Testis (tissue), 3 donors: ENCODE results near the gene SP2. TPM values are rescaled to one million over a fixed set of nuclear protein-coding genes. Genes with fewer than 3 reads are reported as not detected.

Experiments
- DNase-seq: peaks from one replicate; pipeline ENCODE4 v3.0.0-alpha.2; 2019
- H3K27ac ChIP-seq, 2 donors: fragments of 200-600 bp; sonication (generic); one replicate each; pipeline ENCODE4 v1.5.1; 2019
- H3K27me3 ChIP-seq: fragments of 200-600 bp; sonication (generic); one replicate; pipeline ENCODE4 v1.5.1; 2019
- H3K36me3 ChIP-seq: fragments of 200-600 bp; sonication (generic); one replicate; pipeline ENCODE4 v1.5.1; 2017; ENCODE audit warnings: low read depth; ENCODE audit errors: missing control alignments
- H3K4me1 ChIP-seq: fragments of 200-600 bp; sonication (generic); one replicate; pipeline ENCODE4 v1.5.1; 2019
- H3K4me3 ChIP-seq, 2 donors: fragments of 200-600 bp; sonication (generic); one replicate each; pipeline ENCODE4 v1.5.1; 2017 to 2019
- H3K9me3 ChIP-seq: fragments of 200-600 bp; sonication (generic); one replicate; pipeline ENCODE4 v1.5.1; 2017
- POLR2A ChIP-seq: fragments of 450-650 bp; IDR thresholded peaks from one replicate; pipeline ENCODE4 v1.6.1; 2017; ENCODE audit warnings: antibody characterized with exemption, mild to moderate bottlenecking, moderate library complexity
- WGBS, 2 donors: methylation state at CpG; one replicate each; pipeline ENCODE4 v1.1.5; 2018; 5-methylcytosine and 5-hydroxymethylcytosine counted together
- intact Hi-C: fragments of 100-400 bp; cut with DNase I; formaldehyde crosslinking; loops from one replicate; pipeline ENCODE4 v1.15.1; 2023; ENCODE audit warnings: low total_unique reads
- polyA plus RNA-seq: library from polyadenylated mRNA; stranded (reverse); fragments of 350-450 nt; fragmentation: Illumina TruSeq; extraction: RNeasy Lipid Tissue Mini Kit (QIAGEN cat#74804); gene quantifications from one replicate; pipeline ENCODE4 v1.2.3, GENCODE V29; 2014; ENCODE audit warnings: low read depth, low replicate concordance; ENCODE audit not compliant: insufficient read depth
- total RNA-seq, 2 donors: library from RNA; depleted of rRNA; stranded (reverse); fragments of >200 nt; gene quantifications; one replicate each; pipeline ENCODE4 v1.2.3, GENCODE V29; 2016
- TF ChIP-seq, protein P1 (sequence below), 3 experiments: fragments of 450-650 bp in 2 of 3; fragments of 200-600 bp in 1 of 3; sonication (generic) in 1 of 3; IDR thresholded peaks; one replicate each; pipeline ENCODE4 v1.5.1; 2016 to 2019; ENCODE audit warnings: antibody characterized with exemption in 3 of 3, mild to moderate bottlenecking in 2 of 3, moderate library complexity in 1 of 3

The SP2 gene
- total and polyA plus RNA-seq, 3 donors from 2014 or later, result 18.9 to 35.0 (median 23.5) TPM

GRCh38 chr17:47945529-47946508 is 49.8 kb downstream of the SP2 start:
- no peaks in the 10 kb centered on the region for H3K27me3 ChIP-seq
- H3K4me3 ChIP-seq, result no peak overlapping the region
- intact Hi-C loops, result loop anchor here (5.0 kb wide), 1 partner anchor 54 kb away; no protein-coding TSS in a partner anchor
- TF ChIP-seq, protein P1, sequence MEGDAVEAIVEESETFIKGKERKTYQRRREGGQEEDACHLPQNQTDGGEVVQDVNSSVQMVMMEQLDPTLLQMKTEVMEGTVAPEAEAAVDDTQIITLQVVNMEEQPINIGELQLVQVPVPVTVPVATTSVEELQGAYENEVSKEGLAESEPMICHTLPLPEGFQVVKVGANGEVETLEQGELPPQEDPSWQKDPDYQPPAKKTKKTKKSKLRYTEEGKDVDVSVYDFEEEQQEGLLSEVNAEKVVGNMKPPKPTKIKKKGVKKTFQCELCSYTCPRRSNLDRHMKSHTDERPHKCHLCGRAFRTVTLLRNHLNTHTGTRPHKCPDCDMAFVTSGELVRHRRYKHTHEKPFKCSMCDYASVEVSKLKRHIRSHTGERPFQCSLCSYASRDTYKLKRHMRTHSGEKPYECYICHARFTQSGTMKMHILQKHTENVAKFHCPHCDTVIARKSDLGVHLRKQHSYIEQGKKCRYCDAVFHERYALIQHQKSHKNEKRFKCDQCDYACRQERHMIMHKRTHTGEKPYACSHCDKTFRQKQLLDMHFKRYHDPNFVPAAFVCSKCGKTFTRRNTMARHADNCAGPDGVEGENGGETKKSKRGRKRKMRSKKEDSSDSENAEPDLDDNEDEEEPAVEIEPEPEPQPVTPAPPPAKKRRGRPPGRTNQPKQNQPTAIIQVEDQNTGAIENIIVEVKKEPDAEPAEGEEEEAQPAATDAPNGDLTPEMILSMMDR (IDR thresholded peaks at IDR 0.05), result no peak
- no peak for TF ChIP-seq POLR2A
- H3K27ac ChIP-seq, result peak overlapping the region in 1 of 2 donors; percentile 61
- WGBS, 2 donors, result 80 to 83% methylated on average over 5 to 10 of the region's 10 CpGs
- peaks cover 59% of the 10 kb centered on the region for H3K4me1 ChIP-seq
- H3K36me3 ChIP-seq, result no peaks in the 10 kb centered on the region
- no peak for DNase-seq
- H3K9me3 ChIP-seq, result no peaks in the 10 kb centered on the region

- WGBS, 2 donors, result 93 to 97% methylated on average over 5 to 6 of the region's 6 CpGs
- no peaks in the 10 kb centered on the region for H3K27me3 ChIP-seq
- H3K4me1 ChIP-seq, result peaks cover 55% of the 10 kb centered on the region
- intact Hi-C loops, result loop anchor here (5.0 kb wide), 1 partner anchor 54 kb away; no protein-coding TSS in a partner anchor
- no peak for DNase-seq
- no peaks in the 10 kb centered on the region for H3K36me3 ChIP-seq
- no peak for TF ChIP-seq POLR2A
- TF ChIP-seq, protein P1 (IDR thresholded peaks at IDR 0.05), result no peak
- H3K9me3 ChIP-seq, result no peaks in the 10 kb centered on the region
- H3K4me3 ChIP-seq, result no peak overlapping the region
- H3K27ac ChIP-seq, result peak overlapping the region in 1 of 2 donors; percentile 61
Measured at GRCh38 chr17:47946516-47946915, 50.5 kb downstream of the SP2 start.

GRCh38 chr17:47946929-47947397 is 50.9 kb downstream of the SP2 start:
- H3K27ac ChIP-seq, result no peak overlapping the region
- peak; percentile 90 for DNase-seq
- TF ChIP-seq, protein P1 (IDR thresholded peaks at IDR 0.05), result peak; percentile 48 to 73 (median 71)
- no peak for TF ChIP-seq POLR2A
- intact Hi-C loops, result loop anchor here (5.0 kb wide), 1 partner anchor 55 kb away; no protein-coding TSS in a partner anchor
- H3K36me3 ChIP-seq, result no peaks in the 10 kb centered on the region
- peaks cover 55% of the 10 kb centered on the region for H3K4me1 ChIP-seq
- 41 to 50% methylated on average over 2 of the region's 2 CpGs for WGBS, 2 donors
- no peaks in the 10 kb centered on the region for H3K27me3 ChIP-seq
- no peaks in the 10 kb centered on the region for H3K9me3 ChIP-seq
- H3K4me3 ChIP-seq, result no peak overlapping the region

GRCh38 chr17:47948706-47949196 is 52.7 kb downstream of the SP2 start:
- TF ChIP-seq, protein P1 (IDR thresholded peaks at IDR 0.05), result no peak
- TF ChIP-seq POLR2A, result no peak
- no peaks in the 10 kb centered on the region for H3K36me3 ChIP-seq
- DNase-seq, result no peak
- WGBS, 2 donors, result 33 to 38% methylated on average over 5 of the region's 5 CpGs
- H3K9me3 ChIP-seq, result no peaks in the 10 kb centered on the region
- H3K4me1 ChIP-seq, result peaks cover 44% of the 10 kb centered on the region
- H3K4me3 ChIP-seq, result no peak overlapping the region
- intact Hi-C loops, result loop anchor here (5.0 kb wide), 1 partner anchor 56 kb away; no protein-coding TSS in a partner anchor
- peak overlapping the region in 1 of 2 donors; percentile 58 for H3K27ac ChIP-seq
- H3K27me3 ChIP-seq, result no peaks in the 10 kb centered on the region
